ENCODE results near the gene CIDEC.

Gene CIDEC

GRCh38 chr3:9841015-9841414 lies 39.0 kb downstream of the CIDEC start:
- DNase-seq, result no peak

GRCh38 chr3:9838856-9839255 lies 41.2 kb downstream of the CIDEC start:
- no peak for DNase-seq

- DNase-seq, result no peak
Measured at GRCh38 chr3:9837701-9838582, 42.1 kb downstream of the CIDEC start.

GRCh38 chr3:9834520-9835380 lies 45.3 kb downstream of the CIDEC start:
- DNase-seq, result no peak

DNA sequence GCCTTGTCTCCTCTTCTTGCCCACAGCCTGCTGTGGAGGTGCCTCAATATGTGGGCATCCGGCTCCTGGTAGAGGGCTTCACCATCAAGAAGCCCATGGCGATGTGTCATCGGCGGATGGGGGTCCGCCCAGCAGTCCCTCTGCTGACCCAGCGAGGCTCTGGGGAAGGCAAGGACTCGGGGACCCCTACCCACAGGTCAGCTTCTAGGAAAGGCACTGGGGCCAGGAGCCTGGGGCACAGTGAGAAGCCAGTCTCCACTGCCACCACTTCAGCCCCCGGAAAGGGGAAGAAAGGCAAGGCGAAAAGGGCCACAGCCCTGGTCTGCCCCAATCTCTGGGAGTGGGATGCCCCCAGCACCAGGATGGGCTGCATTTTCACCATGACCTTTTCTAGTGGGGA lies 47.0 kb downstream of the CIDEC start:
- no peak for DNase-seq

DNA sequence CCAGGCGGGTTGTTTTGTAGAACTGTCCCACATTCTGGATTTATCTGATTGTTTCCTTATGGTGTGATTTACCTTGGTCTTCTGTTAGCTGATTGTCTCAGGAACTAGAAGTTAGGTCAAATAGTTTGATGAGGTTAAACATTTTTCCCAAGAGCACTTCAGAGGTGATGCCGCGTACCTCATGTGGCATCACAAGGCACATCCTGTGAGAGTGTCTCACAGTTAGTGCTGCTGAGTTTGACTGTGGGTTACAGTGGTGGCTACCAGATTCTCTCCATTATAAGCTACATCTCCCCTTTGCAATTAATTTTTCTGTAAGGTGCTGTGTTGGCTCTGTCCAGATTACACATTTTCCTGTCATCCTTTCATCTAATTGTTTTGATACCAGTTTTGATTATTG lies 48.8 kb downstream of the CIDEC start:
- no peak for DNase-seq

DNA sequence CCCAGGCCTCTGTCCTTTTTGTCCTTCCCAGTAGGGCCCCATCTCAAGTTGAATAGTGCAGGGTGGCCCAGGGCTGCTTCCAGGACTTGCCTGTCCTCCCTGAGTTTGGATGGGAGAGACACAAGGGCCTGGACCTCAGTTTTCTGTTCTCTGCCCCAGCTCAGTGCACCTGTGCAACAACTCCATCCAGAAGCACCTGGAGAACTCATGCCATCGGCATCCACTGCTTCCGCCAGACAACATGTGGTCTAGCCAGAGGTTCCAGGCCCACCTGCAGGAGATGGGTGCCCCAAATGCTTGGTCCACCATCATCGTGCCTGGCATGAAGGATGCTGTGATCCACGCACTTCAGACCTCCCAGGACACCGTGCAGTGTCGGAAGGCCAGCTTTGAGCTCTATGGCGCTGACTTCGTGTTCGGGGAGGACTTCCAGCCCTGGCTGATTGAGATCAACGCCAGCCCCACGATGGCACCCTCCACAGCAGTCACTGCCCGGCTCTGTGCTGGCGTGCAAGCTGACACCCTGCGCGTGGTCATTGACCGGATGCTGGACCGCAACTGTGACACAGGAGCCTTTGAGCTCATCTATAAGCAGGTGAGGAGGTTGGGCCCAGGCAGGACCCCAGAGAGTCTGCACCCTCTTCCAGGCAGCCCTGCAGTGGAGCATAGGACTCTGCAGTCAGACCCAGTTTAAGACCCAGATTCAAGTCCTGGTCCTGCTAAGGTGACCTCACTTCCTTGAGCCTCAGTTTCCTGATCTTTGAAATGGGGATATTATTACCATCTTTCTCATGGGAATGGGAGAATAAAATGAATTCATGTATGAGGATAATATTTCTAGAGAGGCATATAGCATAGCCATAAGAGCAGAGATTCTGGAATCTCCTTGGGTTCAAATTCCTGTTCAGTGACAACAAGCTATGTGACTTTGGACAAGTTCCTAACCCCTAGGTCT lies 51.0 kb downstream of the CIDEC start:
- no peak for DNase-seq

GRCh38 chr3:9826815-9827573 lies 53.1 kb downstream of the CIDEC start:
- DNase-seq, result no peak

DNA sequence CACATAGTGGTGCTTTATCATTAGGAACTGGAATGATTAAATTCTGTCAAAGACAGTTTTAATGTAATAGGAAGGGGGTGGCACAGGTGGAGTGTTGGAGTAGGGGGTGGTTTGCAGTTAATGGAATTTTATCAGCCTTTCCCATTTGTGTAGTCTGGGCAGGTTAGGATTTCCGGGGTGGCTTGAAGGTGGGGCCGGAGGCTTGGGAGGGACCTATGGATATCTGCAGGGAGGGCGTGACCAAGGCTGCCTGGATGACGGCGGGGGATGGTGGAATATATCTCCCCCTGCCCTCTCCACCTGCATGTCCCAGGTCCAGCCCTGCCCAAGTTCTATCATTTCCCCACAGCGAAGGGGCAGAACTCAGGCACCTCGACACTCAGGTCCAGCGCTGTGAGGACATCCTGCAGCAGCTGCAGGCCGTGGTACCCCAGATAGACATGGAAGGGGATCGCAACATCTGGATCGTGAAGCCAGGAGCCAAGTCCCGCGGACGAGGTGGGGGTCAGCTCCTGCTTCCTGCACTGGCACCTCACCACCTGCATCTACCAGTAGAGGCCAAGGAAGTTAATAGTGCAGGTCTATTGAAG lies 54.5 kb downstream of the CIDEC start:
- DNase-seq, result no peak

GRCh38 chr3:9820946-9821345 lies 59.1 kb downstream of the CIDEC start:
- DNase-seq, result no peak

DNA sequence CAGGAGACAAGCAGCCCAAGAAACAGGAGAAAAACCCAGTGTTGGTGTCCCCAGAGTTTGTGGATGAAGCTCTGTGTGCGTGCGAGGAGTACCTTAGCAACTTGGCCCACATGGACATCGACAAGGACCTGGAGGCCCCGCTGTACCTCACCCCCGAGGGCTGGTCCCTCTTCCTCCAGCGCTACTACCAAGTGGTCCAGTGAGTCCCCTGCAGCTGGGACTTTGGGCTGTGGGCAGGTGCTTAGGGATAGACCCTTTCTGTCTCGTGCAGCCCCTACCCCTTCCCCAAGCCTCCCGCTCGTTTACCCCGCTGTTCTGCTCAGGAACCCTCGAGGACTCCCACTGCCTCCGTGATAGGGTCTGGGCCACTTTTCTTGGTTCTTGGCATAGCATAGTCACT lies 59.5 kb downstream of the CIDEC start:
- no peak for DNase-seq

DNA sequence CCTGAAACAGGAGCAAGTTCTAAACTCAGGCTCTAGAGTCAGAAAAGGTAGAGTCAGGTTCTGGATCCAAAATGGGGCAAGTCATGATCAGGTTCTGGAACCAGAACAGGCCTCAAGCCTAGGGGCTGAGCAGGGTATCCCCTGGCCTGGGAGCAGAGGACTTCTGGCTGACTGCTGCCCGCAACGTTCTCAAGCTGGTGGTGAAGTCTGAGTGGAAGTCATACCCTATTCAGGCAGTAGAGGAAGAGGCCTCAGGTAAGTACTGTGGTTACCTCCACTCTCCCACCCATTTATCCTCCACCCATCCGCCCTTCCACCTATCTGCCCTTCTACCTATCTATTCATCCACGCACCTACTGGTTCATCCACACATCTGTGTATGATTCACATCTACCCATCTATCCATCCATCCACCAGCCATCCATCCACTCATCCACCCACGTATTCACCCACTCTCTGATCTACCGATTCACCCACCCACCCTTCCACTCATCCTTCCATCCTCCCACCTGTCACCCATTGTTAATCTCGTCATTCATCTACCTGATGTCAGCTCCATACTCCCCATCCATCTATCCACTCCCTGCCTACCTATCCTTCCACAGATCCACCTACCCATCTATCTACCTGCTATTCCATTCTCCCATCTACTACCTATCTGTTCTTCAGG lies 61.3 kb downstream of the CIDEC start:
- no peak for DNase-seq

DNA sequence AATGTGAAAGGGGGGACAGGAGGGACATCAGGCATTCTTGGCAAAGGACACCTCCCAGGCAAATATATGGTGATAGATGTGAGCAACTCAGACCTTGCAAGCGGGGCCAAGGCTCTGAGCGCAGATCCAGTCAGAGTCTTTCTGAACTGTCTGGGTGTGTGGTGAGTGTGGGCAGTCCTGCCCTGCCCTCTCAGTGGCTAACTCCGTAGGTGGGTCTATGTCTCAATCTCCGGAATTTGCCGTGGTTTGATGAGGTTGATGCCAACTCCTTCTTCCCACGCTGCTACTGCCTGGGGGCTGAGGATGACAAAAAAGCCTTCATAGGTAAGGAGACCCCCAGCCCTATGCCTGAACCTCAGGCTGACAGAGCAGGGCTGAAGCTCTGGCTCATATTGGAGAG lies 62.6 kb downstream of the CIDEC start:
- DNase-seq, result no peak
